HTR-8/SVneo (cell line): ENCODE results near the gene HNRNPAB.

ENCODE experiments used
- DNase-seq: peaks from one replicate; pipeline ENCODE4 v3.0.0; 2011; ENCODE audit warnings: low spot score, mixed read lengths; ENCODE audit not compliant: insufficient read length
- FAIRE-seq: peaks from 2 replicates; lab custom pipeline; 2011; peaks lifted over from hg19 to GRCh38; lab: Jason Lieb, UNC

The HNRNPAB gene

DNA sequence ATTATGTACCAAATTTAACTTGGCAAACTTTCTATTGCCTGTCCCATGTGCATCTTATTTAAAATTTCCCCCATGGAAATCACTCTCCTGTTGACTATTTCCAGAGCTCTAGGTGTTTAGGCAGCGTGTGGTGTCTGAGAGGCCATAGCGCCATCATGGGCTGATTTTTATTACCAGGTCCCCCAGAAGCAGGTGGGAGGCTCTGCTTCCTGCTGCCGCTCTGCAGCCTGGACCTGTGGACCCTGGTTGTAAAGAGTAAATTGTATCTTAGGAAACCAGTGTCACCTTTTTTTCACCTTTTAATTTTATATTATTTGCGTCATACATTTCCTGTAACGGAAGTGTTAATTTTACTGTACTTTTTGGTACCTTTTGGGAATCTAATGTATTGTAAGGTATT lies 6.4 kb downstream of the HNRNPAB start:
- DNase-seq (no peak), FAIRE-seq (no peak)

DNA sequence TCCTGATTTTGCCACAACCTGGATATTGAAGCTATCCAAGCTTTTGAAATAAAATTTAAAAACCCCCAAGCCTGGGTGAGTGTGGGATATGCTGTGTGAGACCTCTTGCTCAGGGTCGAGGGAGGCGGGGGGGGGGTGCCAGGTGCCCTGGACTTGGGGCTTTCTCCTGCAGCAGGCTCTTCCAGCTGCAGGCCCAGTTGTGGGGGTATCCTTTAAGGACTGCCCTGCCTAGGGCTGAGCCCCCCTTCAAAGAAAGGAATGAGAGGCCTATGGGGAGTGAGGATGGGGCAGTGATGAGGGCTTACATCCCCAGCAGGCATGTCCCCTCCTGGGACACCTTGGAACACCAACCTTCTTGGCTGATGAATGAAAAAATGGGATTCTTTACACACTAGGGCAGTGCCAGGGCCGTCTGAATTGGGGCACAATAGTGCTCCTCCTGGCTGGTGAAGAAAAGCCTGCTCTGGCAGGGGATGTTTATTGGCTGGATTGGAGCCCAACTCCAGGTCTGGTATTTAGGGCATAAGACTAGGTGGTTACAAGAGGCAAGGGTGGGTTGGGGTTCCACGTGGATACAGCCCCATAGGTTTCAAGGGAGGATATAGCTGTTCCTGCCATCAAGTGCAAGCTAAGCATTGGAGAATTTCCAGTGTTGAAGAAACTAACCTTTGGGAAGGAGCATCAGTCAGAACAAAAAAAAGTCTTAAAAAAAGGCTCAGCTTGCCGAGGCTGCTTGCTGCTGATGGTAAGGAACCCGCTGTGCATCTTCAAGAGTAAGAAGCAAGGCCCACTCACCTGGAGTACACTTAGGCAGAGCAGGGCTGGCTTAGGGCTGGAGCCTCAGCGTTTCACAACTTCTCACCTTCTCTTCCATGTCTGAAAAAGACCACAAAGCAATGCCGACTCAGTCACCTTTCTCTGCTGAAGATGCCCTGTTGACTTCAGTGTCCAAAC lies 7.0 kb downstream of the HNRNPAB start:
- DNase-seq (no peak), FAIRE-seq (no peak)

DNA sequence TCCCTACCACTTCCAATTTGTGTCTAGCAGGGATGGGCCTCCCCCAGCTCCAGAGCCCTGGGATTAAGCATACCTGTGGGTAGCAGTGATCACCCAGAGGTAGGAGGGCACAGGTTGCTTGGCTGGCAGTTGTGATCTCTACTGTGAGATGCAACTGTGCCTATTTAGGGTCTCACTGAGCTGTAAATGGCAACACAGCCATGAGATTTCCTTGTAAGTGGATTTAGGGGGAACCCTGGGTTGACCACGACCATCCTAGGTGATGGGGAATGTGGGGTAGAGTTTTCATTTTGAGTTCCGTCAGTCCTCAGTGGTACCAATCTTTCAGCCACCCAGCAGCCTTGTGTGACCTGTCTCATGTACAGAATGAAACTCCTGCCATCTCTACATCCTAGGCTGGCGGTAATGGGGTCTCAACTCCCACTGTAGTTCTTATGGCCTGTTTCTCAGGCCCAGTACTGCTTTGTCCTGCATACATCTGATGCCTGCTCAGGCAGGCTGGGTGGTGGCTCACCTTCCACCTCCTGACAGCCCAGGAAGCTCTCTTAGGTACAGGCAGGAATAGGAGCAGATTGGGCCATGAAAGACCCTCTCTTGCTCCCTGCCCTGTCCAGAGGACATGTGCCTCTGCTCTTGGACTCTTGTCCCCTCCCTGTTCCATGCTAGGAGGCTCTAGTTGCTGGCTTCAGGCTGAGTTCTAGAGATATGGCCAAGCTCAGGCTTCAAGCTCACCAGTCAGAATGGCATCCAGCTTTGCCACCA lies 8.1 kb downstream of the HNRNPAB start:
- FAIRE-seq (no peak), DNase-seq (no peak)

DNA sequence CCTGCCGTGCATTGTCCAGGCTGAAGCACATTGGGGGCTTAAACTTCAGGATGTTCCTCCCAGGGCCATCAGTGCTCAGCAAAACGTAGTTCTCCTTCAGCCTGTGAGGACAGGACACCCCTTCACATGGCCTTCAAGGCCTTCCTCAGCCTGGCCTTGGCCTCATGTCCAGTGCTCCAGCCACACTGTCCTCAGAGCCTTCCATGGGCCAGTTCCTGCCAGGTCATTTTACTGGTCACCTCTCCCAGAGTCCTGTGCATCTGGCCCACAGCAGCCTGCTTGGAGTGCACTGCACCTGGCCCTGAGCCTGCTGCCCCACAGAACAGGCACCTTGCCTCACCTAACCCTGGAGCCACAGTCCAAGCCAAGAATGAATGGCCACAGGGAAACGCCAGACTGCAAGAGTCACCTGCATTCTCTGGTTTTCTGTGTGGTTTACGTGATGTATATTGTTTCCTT lies 8.7 kb downstream of the HNRNPAB start:
- FAIRE-seq (no peak), DNase-seq (no peak)

DNA sequence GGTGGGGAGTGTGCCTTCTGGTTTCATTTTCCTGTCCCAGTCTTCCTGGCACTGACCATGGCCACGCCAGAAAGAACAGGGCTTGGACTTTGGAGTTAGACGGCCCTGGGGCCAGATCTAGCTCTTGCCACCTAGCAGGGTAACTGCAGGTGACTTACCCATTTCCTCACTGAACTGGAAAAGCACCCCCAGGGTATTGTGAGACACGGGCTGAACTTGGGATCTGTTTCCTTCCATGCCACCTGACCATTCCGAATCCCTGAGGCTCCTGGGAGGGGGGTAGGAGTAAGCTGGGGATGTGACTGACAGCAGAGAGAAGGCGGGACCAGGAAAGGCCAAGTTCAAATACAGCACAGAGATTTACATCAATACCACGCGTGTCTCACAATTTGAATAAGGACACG lies 9.4 kb downstream of the HNRNPAB start:
- FAIRE-seq (no peak), DNase-seq (no peak)

DNA sequence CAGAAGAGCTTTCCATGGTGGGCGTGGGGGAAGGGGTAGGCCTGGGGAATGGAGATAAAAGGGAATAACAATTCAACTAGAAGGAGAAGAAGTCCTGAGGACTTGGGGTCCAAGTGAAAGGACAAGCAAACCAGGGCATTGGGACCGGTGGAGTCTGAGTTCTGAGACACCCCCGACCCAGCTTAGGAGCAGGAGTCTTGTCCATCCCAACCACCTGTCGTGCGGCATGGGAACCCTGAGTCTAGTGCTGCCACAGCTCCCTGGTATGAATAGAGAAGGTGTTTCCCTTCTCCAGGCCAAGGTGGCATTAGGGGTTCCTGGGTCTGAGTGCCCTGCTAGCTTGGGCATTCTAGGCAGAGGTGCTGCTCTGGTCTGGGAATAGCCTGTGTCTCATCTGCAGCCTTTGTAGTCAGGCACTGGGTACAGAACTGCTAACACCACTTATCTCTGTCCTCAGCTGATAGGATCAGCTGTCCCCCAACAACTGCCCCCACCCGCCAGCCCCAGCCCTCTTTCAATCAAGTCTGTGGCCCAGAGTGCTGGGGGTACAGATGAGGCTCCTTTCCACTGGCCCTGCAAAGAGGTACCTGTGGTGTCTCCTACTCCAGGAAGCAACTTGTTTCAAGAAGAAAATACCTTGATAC lies 9.9 kb downstream of the HNRNPAB start:
- FAIRE-seq (no peak), DNase-seq (no peak)

DNA sequence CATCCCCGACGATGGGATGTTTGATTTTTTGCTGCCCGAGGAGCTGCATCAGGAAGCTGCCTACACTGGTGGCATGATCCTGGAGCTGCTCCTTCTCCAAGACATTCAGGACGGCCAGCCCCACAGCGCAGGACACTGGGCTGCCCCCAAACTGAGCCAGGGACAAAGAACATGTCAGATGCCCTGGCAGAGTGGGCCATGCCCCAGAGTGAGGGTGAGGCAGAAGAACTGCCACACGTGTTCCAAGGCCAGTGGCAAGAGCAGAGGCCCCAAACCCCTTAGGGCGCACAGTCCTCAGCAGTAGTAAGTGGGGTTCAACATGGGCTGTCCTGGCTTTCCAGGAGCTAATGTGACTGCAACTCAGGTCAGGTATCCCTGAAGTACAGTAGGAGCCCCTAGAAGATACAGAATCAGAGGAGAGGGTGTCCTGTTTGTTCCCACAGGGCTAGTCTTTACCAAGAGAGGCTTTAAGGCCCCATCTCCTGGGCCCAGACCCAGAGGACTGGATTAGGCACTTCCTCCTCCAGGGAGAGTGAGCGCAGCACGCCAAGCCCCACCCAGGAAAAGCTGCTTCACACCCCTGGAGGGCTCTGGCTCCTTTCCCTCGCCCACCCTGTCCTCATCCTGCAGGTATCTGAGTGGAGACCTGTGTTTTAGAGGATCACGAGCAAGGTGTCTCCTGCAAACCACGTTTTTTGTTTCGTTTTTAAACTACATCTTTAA lies 11.1 kb downstream of the HNRNPAB start:
- DNase-seq (no peak), FAIRE-seq (no peak)

DNA sequence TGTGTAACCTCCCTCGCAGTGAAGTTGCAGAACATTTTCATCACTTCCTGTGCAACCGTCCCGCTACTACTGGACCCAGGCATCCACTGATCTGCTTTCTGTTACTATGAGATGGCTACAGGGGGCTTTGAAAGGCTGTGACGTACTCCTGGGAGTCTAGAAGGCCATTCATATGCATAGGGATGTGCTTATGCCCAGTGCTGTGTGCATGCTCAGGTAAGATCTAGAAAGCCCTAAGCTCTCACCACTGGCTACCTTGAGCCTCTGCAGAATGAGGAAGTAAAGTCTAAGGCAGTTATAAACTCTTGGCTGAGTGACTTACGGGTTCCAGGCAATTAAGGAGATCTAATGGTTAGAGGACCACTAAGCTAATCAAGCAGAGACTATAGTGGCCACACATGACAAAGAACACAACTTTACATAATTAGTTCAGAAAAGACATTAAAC lies 11.8 kb downstream of the HNRNPAB start:
- FAIRE-seq (no peak), DNase-seq (no peak)

DNA sequence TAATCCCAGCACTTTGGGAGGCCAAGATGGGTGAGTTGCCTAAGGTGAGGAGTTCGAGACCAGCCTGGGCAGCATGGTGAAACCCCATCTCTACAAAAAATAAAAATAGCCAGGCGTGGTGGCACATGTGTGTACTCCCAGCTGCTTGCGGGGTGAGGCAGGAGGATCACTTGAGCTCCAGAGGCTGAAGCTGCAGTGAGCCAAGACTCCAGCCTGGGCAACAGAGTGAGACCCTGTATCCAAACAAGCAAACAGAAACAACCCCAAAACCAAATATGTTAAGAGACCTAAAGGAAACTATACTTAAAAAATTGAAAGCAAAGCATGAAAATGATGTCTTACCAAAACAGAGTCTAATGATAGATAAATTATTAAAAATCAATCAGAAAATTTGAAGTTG lies 12.4 kb downstream of the HNRNPAB start:
- no peak for DNase-seq
- no peak for FAIRE-seq

DNA sequence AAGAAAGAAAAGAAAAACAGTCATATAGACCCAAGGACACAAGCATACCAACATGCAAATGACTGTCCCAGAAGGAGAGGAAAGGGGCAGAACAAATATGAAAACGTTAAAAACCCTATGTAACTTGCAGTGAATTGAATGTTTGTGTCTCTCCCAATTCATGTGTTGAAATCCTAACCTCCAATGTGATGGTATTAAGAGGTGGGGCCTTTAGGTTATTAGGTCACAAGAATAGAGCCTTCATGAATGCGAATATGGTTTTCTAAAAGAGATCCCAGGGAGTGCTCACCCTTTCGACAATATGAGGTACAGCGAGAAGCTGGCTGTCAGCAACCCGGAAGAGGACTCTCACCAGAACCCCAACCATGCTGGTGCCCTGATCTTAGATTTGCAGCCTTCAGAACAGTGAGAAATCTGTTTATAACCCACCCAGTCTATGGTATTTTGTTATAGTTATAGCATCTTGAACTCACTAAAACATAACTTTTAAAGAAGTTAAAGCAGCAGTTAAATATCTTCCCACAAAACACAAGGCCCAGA lies 14.0 kb downstream of the HNRNPAB start:
- DNase-seq, result no peak
- no peak for FAIRE-seq

DNA sequence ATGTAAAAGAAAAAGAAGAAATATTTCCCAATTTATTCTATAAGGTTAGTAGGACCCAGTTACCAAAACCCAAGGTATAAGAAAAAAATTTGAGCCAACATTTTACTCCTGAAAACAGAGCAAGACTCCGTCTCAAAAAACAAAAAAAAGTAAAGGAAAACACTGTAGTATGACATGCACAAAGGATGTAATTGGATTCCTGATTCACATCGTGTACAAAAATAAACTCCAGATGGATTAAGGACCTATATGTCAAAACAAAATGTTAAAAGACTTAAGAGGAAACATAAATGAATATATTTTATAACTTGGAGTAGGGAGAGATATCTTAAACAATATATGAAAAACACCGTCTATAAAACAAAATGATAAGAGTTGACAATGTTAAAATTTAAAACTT lies 14.5 kb downstream of the HNRNPAB start:
- DNase-seq, result no peak
- no peak for FAIRE-seq

DNA sequence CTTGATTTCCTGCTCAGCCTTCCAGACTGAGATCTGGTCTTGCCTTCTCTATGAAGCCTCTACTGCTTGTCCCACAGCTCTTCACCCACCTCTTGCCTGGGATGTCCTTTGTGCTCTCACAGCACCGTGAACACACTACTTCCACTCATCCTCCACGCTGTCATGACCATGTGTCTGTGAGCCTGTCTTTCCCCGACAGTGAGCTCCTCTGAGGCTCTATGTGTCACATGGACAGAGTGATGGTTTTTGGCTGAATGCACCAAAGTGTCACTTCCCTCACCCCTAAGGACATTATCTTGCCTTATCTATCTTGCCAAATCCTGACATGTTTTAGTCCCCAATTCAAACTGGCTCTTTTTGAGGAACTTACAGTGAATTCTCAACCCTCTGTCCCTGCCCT lies 16.9 kb downstream of the HNRNPAB start:
- no peak for FAIRE-seq
- no peak for DNase-seq

DNA sequence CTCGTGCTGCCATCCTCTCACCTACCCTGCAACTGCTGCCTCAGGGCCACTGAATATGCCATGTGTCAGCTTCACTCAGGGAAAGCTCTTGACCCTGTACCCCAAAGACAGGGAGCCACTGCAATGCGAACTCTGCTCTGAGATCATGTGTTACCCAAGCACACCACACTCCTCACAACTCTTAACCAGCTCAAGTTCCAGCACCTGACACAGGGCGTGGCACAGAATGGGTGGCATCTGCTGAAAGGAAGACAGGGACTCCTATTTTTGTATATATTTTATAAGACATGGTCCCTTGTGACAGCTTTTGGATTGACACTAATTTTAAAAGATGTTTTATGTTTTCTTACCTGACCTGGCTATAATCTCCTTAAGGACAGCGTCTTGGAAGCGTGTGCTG lies 17.5 kb downstream of the HNRNPAB start:
- FAIRE-seq, result no peak
- no peak for DNase-seq

DNA sequence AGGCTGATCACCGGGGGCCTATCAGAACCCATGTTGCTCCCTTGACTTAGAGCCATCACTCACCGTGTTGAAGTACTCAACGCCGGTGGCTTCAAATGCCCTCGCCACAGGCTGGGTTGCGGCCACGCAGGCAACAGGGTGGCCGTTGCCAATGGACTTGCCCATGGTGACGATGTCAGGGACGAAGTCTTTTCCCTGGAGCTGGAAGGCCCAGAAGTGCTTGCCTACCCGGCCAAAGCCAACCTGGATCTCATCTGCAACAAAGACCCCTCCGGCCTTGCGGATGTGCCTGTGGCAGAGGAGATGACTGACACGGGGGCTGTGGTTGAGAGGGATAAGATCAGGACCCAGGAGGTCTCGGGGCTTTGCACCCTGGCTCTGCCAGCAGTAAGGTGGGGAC lies 18.0 kb downstream of the HNRNPAB start:
- no peak for DNase-seq
- FAIRE-seq, result no peak

DNA sequence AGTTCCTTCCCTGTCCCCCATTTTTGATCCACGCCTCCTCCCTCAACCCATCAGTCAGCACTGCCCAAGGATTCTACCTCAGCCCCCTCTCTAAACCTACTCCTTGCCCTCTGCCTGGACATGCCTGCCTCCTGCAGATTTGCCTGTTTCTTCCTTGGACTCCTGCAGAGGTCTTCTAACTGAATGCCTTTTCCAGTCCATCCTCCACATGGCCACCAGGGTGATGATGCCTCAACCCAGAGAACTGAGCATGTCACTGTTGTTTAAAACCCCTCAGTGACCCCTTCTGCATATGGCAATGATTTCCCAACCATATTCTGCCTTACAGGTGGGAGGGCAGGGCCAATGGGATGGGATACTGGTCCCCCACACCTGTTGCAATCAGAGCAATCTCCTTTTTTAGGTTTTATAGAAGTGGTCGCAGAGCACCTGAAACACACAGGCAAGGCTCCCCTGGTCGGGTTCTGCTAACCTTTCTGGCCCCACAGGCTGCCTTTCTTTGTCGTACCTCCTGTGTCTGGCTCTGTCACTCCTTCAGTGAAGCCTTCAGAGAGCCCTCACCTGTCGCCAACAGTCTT lies 19.0 kb downstream of the HNRNPAB start:
- DNase-seq (no peak), FAIRE-seq (no peak)

DNA sequence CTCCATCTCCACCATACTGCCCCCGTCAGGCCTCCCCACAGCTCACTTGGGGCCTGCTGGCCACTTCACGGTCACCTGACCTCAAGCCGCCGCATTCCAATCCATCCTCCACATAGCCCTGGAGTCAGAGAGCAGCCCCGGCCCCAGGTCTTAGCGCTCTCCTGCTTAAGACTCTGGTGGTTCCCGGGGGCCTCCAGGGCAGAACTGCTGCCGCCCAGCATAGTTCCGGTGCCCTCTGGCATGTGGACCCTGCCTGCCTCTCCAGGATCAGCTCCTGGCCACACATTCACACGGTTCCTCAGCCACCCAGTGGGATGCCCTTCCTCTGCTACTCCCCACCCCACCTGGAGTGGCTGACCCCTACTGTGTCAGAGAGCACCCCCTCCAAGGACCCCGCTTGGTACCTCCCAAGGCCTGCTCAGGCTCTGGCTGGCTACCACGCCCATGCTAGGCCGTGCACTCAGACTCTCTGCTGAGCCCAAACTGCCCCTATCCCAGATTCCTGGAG lies 19.5 kb downstream of the HNRNPAB start:
- no peak for DNase-seq
- no peak for FAIRE-seq

DNA sequence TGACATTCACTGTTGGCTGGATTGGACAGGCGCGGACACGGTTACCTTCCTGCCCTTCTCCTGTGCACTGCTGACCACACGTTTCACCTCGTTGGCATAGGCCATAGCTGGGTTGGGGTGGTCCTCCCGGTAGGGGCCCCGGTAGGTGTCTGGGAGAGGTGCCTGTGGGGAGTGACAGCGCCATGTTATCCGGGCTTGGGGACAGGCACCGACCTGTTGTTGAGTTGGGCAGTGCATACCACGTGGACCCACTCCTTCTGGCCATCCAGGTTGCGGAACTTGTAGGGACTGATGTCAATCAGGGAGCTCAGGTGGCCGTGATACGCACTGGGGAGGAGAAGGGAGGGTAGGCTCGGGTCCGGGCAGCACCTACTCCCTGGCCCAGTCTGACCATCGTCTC lies 20.1 kb downstream of the HNRNPAB start:
- FAIRE-seq (no peak), DNase-seq (no peak)

DNA sequence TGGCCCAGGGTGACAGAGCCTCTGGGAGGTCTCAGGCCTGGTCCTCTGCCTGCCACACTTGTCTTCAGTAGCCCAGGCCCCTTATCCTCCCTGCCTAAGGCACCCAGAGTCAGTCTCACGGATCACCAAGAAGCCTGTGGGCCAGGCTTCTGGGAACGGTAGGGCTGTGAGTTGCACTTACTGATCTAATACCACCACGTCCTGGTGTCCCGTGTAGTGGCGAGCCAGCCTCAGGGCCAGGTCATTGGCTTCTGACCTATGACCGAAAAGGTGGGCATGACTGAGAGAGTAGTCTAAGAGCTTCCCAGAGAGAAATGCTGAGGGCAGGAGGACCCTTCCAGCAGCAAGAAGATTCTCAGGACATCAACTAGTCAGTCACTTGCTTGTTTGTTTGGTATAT lies 20.8 kb downstream of the HNRNPAB start:
- DNase-seq, result no peak
- no peak for FAIRE-seq

DNA sequence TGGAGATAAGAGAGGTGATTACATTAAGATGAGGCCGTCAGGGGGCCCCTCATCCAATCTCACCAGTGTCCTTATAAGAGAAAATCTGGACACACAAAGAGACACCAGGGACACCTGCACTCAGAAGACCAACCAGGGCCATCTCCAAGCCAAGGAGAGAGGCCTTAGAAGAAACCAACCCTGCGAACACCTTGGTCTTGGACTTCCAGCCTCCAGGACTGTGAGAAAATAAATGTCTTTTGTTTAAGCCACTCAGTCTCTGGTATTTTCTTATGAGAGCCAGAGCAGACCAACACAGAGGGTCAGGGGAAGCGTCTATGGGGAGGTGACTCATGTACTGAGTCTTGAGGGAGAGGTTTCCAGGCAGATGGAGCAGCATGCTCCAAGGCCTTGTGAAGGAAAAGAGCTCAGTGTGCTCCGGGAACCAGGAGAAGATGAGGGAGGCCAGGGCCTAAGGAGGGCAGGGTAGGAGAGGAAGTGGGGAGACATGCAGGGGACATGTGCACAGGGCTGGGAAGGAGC lies 22.9 kb downstream of the HNRNPAB start:
- no peak for FAIRE-seq
- no peak for DNase-seq
